ENCODE measurements around the gene ZNF331.

ZNF331 gene

GRCh38 chr19:53504885-53505284, 33.1 kb upstream of the ZNF331 start:
- no peak for DNase-seq (ENCODE audit: low read depth in 1 of 2, low spot score in 1 of 2)
- TF ChIP-seq GABPA (IDR thresholded peaks at IDR 0.05; ENCODE audit: low read depth) (no peak), CTCF (IDR thresholded peaks at IDR 0.05; ENCODE audit: insufficient read depth, low read length) (no peak), SPI1 (IDR thresholded peaks at IDR 0.05; ENCODE audit: borderline replicate concordance, low read depth) (no peak)
- H3K4me3 ChIP-seq (replicated peaks; ENCODE audit: insufficient read depth, low read length) = no peak overlapping the region
- no peaks in the 10 kb centered on the region for H3K27me3 ChIP-seq (ENCODE audit: insufficient read depth, poor library complexity, severe bottlenecking)
- H3K27ac ChIP-seq (replicated peaks) = no peak overlapping the region

GRCh38 chr19:53506728-53507127, 31.2 kb upstream of the ZNF331 start:
- TF ChIP-seq POLR2AphosphoS5 (IDR thresholded peaks at IDR 0.05; ENCODE audit: low read depth) (no peak), REST (IDR thresholded peaks at IDR 0.05; ENCODE audit: insufficient replicate concordance, low read depth) (no peak), CTCF (IDR thresholded peaks at IDR 0.05; ENCODE audit: insufficient read depth, low read length) (no peak), GABPA (IDR thresholded peaks at IDR 0.05; ENCODE audit: low read depth) (no peak), SPI1 (IDR thresholded peaks at IDR 0.05; ENCODE audit: borderline replicate concordance, low read depth) (no peak)
- H3K4me3 ChIP-seq (replicated peaks; ENCODE audit: insufficient read depth, low read length) = no peak overlapping the region
- DNase-seq (ENCODE audit: low read depth in 1 of 2, low spot score in 1 of 2) = no peak
- H3K27me3 ChIP-seq (ENCODE audit: insufficient read depth, poor library complexity, severe bottlenecking) = no peaks in the 10 kb centered on the region
- H3K27ac ChIP-seq (replicated peaks) = no peak overlapping the region

GRCh38 chr19:53507523-53508442, 30.2 kb upstream of the ZNF331 start:
- TF ChIP-seq GABPA (IDR thresholded peaks at IDR 0.05; ENCODE audit: low read depth) (no peak), CTCF (IDR thresholded peaks at IDR 0.05; ENCODE audit: insufficient read depth, low read length) (no peak), SPI1 (IDR thresholded peaks at IDR 0.05; ENCODE audit: borderline replicate concordance, low read depth) (no peak), REST (IDR thresholded peaks at IDR 0.05; ENCODE audit: insufficient replicate concordance, low read depth) (no peak), POLR2AphosphoS5 (IDR thresholded peaks at IDR 0.05; ENCODE audit: low read depth) (no peak)
- no peak overlapping the region for H3K27ac ChIP-seq (replicated peaks)
- H3K4me3 ChIP-seq (replicated peaks; ENCODE audit: insufficient read depth, low read length) = no peak overlapping the region
- DNase-seq (ENCODE audit: low read depth in 1 of 2, low spot score in 1 of 2) = no peak
- H3K27me3 ChIP-seq (ENCODE audit: insufficient read depth, poor library complexity, severe bottlenecking) = no peaks in the 10 kb centered on the region

Data from HL-60 (cell line).